B cell (primary cell): ENCODE data around the gene ST3GAL3. TPM values are rescaled to one million over a fixed set of nuclear protein-coding genes. Genes with fewer than 3 reads are reported as not detected.

Source experiments
- ATAC-seq: fragments of 200-7000 bp; cut with Tn5 transposase; one replicate; pipeline ENCODE4 v1.10.0; 2021; ENCODE audit warnings: low read depth, mild to moderate bottlenecking, moderate number of reproducible peaks, moderate library complexity
- CTCF ChIA-PET: fragments of 350-600 bp; sonication (Branson Sonifier 250); formaldehyde crosslinking; loops from one replicate; lab custom pipeline; 2021; ENCODE audit warnings: antibody characterized with exemption, inconsistent platforms; lab: Charles Lee
- POLR2A ChIA-PET: fragments of 350-600 bp; sonication (Branson Sonifier 250); formaldehyde crosslinking; loops from one replicate; lab custom pipeline; 2021; ENCODE audit warnings: antibody characterized with exemption; lab: Charles Lee
- DNase-seq: peaks from one replicate; pipeline ENCODE4 v3.0.0; 2013
- H2AFZ ChIP-seq: 2 replicates; pipeline ENCODE4 v1.6.1; 2012; ENCODE audit warnings: mild to moderate bottlenecking, low read depth, low read length; ENCODE audit not compliant: insufficient read depth, poor library complexity, severe bottlenecking
- H3K27ac ChIP-seq, 2 donors: 1 replicate in 1 of 2; 2 replicates in 1 of 2; pipeline ENCODE4 v1.5.1; 2012 to 2013; ENCODE audit warnings: low read length in 2 of 2, mild to moderate bottlenecking in 2 of 2, moderate library complexity in 1 of 2
- H3K27me3 ChIP-seq, 4 experiments: fragments of 200-600 bp in 1 of 4; sonication (generic) in 1 of 4; replicated peaks in 1 of 4; 1 replicate in 2 of 4; 2 replicates in 2 of 4; pipeline versions ENCODE4 v1.6.1 to v1.7.0; 2013 to 2016; ENCODE audit warnings: low read length in 3 of 4, mild to moderate bottlenecking in 2 of 4, mixed read lengths in 1 of 4, moderate library complexity in 1 of 4; ENCODE audit not compliant: insufficient read depth in 4 of 4, control insufficient read depth in 3 of 4; ENCODE audit errors: control extremely low read depth in 1 of 4
- H3K36me3 ChIP-seq, 2 experiments: replicated peaks in 1 of 2; 1 replicate in 1 of 2; 2 replicates in 1 of 2; pipeline versions ENCODE4 v1.6.1 to v1.7.1; 2013; ENCODE audit warnings: low read length in 1 of 2; ENCODE audit not compliant: insufficient read depth in 2 of 2, control insufficient read depth in 1 of 2; ENCODE audit errors: control extremely low read depth in 1 of 2, extremely low read depth in 1 of 2
- H3K4me1 ChIP-seq, 2 donors: fragments of 200-600 bp in 1 of 2; sonication (generic) in 1 of 2; 1 replicate in 1 of 2; 2 replicates in 1 of 2; pipeline versions ENCODE4 v1.5.1 to v1.6.1; 2013 to 2017; ENCODE audit warnings: low read length in 2 of 2; ENCODE audit not compliant: control insufficient read depth in 2 of 2, insufficient read depth in 2 of 2
- H3K4me2 ChIP-seq: replicated peaks from 2 replicates; pipeline ENCODE3; 2012; ENCODE audit warnings: mild to moderate bottlenecking, low read depth, low read length; ENCODE audit not compliant: poor library complexity, severe bottlenecking
- H3K4me3 ChIP-seq, 5 experiments: fragments of 200-600 bp in 1 of 5; sonication (generic) in 1 of 5; 1 replicate in 3 of 5; 2 replicates in 2 of 5; pipeline versions ENCODE4 v1.5.1 to v1.7.0; 2011 to 2016; ENCODE audit warnings: low read length in 4 of 5, mild to moderate bottlenecking in 4 of 5, low read depth in 2 of 5, control low read depth in 1 of 5, moderate library complexity in 1 of 5; ENCODE audit not compliant: insufficient read depth in 1 of 5; ENCODE audit errors: control extremely low read depth in 1 of 5, extremely low read depth in 1 of 5
- H3K79me2 ChIP-seq: fragments of 200-600 bp; sonication (generic); one replicate; pipeline ENCODE4 v1.6.0; 2016; ENCODE audit warnings: low read length; ENCODE audit not compliant: control insufficient read depth, insufficient read depth
- H3K9ac ChIP-seq: fragments of 200-600 bp; sonication (generic); 2 replicates; pipeline ENCODE4 v1.6.1; 2017; ENCODE audit warnings: mild to moderate bottlenecking, low read length, moderate library complexity
- H3K9me3 ChIP-seq, 3 donors: one replicate each; pipeline versions ENCODE4 v1.6.1 to v1.7.1; 2013; ENCODE audit warnings: low read length in 2 of 3; ENCODE audit not compliant: control insufficient read depth in 2 of 3, insufficient read depth in 1 of 3; ENCODE audit errors: control extremely low read depth in 1 of 3
- H4K20me1 ChIP-seq: 2 replicates; pipeline ENCODE4 v1.6.0; 2012; ENCODE audit warnings: mild to moderate bottlenecking, low read length; ENCODE audit not compliant: insufficient read depth, control insufficient read depth, poor library complexity, severe bottlenecking
- H3K27ac Mint-ChIP-seq: one replicate; pipeline ENCODE4 v1.8.0; 2021; ENCODE audit warnings: mixed read lengths
- H3K27me3 Mint-ChIP-seq: one replicate; pipeline ENCODE4 v1.8.0; 2021; ENCODE audit warnings: mixed read lengths
- H3K4me1 Mint-ChIP-seq: one replicate; pipeline ENCODE4 v1.8.0; 2021; ENCODE audit warnings: mixed read lengths
- H3K4me3 Mint-ChIP-seq: one replicate; pipeline ENCODE4 v1.8.0; 2021; ENCODE audit warnings: mixed read lengths
- H3K9me3 Mint-ChIP-seq: one replicate; pipeline ENCODE4 v1.8.0; 2022; ENCODE audit warnings: mixed read lengths; ENCODE audit not compliant: insufficient read depth
- EZH2 ChIP-seq: IDR thresholded peaks from 2 replicates; pipeline ENCODE4 v1.6.1; 2012; ENCODE audit warnings: borderline replicate concordance, low read depth, mild to moderate bottlenecking, moderate library complexity, low read length; ENCODE audit not compliant: insufficient read depth, poor library complexity, severe bottlenecking
- WGBS: methylation state at CpG from one replicate; pipeline ENCODE4 v1.1.5; 2013; ENCODE audit warnings: missing lambda C conversion rate; ENCODE audit not compliant: insufficient coverage; 5-methylcytosine and 5-hydroxymethylcytosine counted together
- intact Hi-C: fragments of 100-400 bp; cut with micrococcal nuclease; formaldehyde crosslinking; loops from one replicate; pipeline ENCODE4 v1.10.0; 2022
- polyA plus RNA-seq: library from polyadenylated mRNA; depleted of rRNA; stranded (reverse); fragments of >200 nt; gene quantifications from 2 replicates; pipeline ENCODE4 v1.2.3, GENCODE V29; 2012
- total RNA-seq, 2 donors: library from RNA; stranded (reverse); fragments of 120-200 nt in 1 of 2; gene quantifications; 1 replicate in 1 of 2; 2 replicates in 1 of 2; pipeline versions ENCODE4 v1.2.3 to v1.2.4, GENCODE V29; 2013 to 2022
- TF ChIP-seq, protein P1 (sequence below): fragments of 200-600 bp; IDR thresholded peaks from one replicate; pipeline ENCODE4 v1.8.0; 2022; ENCODE audit warnings: antibody characterized with exemption, mild to moderate bottlenecking

Gene ST3GAL3
- total and polyA plus RNA-seq, 2 donors (not counting 1 experiment from before 2014, with no cell fraction given): 16.8 to 31.4 TPM

DNA sequence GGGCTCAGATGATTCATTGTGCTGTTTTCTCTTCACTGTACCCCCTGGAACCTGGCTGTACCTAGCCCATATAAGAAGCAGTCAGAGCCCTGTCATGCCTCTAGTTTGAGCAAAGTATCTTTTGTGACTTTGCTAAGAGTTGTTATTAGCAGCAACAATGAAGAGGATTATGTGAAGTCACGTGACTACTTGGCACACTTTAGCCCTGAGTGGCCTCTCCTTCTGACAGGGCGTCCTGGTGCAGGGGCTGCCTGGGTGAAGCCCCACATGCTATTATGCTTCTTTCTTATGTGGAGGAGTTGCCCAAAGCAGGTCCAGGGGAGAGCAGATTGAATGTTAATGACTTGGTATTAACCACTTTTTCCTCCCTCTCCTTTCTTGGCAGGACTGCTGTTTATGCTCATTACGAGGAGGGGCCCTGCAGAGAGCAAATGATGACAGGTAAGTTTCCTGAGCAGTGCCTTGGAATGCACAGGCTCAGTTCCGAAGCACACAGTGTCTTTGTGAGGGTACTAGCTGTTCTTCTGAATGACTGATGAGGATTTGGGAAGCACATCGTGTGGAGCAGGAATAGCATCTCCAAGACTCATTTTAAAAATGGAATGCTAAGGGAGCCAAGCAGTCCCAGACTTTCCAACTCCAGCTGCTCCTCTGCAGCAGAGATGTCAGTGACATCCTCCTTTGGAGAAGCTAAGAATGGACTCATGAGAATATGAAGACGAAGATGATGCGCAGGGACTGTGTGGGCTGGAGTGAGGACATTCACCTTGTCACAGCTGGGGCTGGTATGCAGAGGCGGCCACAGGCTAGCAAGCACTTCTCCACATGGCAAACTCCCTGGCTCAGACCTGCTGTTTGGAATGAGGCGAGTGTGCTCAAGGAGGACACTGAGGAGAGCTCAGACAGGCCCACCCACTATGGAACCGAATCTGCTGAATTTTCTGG is 15.2 kb upstream of the ST3GAL3 start:
- Histone ChIP-seq H3K4me1 (no peaks in the 10 kb centered on the region), H3K9ac (no peak overlapping the region), H3K4me2 (no peak overlapping the region), H2AFZ (no peak overlapping the region), H3K27ac (no peak overlapping the region), H3K4me3 (no peak overlapping the region), H3K27me3 (no peaks in the 10 kb centered on the region), H3K9me3 (no peaks in the 10 kb centered on the region), H3K36me3 (peaks cover 4 to 98% of the 10 kb centered on the region in 2 experiments), H3K79me2 (no peaks in the 10 kb centered on the region), H4K20me1 (peaks cover 21% of the 10 kb centered on the region)
- intact Hi-C loops: no loop called here
- Mint-ChIP-seq H3K27ac (no peak overlapping the region), H3K27me3 (no peaks in the 10 kb centered on the region), H3K4me3 (no peak overlapping the region), H3K9me3 (no peaks in the 10 kb centered on the region), H3K4me1 (no peaks in the 10 kb centered on the region)
- no peak for ATAC-seq
- WGBS: 98% methylated on average over 9 of the region's 10 CpGs
- TF ChIP-seq EZH2: no peak
- TF ChIP-seq, protein P1, sequence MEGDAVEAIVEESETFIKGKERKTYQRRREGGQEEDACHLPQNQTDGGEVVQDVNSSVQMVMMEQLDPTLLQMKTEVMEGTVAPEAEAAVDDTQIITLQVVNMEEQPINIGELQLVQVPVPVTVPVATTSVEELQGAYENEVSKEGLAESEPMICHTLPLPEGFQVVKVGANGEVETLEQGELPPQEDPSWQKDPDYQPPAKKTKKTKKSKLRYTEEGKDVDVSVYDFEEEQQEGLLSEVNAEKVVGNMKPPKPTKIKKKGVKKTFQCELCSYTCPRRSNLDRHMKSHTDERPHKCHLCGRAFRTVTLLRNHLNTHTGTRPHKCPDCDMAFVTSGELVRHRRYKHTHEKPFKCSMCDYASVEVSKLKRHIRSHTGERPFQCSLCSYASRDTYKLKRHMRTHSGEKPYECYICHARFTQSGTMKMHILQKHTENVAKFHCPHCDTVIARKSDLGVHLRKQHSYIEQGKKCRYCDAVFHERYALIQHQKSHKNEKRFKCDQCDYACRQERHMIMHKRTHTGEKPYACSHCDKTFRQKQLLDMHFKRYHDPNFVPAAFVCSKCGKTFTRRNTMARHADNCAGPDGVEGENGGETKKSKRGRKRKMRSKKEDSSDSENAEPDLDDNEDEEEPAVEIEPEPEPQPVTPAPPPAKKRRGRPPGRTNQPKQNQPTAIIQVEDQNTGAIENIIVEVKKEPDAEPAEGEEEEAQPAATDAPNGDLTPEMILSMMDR: no peak
- DNase-seq: no peak
- CTCF ChIA-PET: no interaction called here
- POLR2A ChIA-PET: no interaction called here

DNA sequence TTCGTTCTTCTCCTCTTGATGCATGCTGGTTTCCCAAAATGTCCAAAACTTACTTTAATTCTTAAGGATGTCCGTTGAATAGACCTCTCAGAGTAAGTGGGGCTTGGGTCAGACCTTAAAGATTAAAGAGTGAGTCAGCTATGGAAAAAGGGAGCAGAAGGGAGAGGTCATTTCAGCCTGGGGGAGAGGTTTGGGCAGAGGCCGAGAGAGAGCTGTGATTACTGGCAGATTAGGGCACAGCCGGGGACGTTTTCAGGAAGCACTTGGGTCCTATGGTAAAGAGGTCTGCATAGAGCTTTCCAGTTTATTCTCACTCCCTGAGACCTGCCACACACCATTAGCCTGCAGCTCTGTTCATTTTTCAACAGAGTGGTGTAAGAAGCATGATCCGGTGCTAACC is 14.0 kb upstream of the ST3GAL3 start:
- Mint-ChIP-seq H3K27me3 (no peaks in the 10 kb centered on the region), H3K4me3 (no peak overlapping the region), H3K27ac (no peak overlapping the region), H3K4me1 (no peaks in the 10 kb centered on the region), H3K9me3 (no peaks in the 10 kb centered on the region)
- H3K4me1 ChIP-seq: no peaks in the 10 kb centered on the region
- H3K79me2 ChIP-seq: no peaks in the 10 kb centered on the region
- 100% methylated on average over 2 of the region's 6 CpGs for WGBS
- H4K20me1 ChIP-seq: peaks cover 16% of the 10 kb centered on the region
- POLR2A ChIA-PET: interaction anchor here (0.5 kb wide), 1 partner anchor 393 kb away, joined by 5 read pairs; the partner anchor contains the start of gene TIE1
- no peaks in the 10 kb centered on the region for H3K9me3 ChIP-seq
- TF ChIP-seq, protein P1: no peak
- no peak for TF ChIP-seq EZH2
- no peak overlapping the region for H3K27ac ChIP-seq
- H3K27me3 ChIP-seq: no peaks in the 10 kb centered on the region
- no peak overlapping the region for H3K9ac ChIP-seq
- no peak for ATAC-seq
- H2AFZ ChIP-seq: no peak overlapping the region
- DNase-seq: no peak
- intact Hi-C loops: no loop called here
- peaks cover 6 to 98% of the 10 kb centered on the region in 2 experiments for H3K36me3 ChIP-seq
- CTCF ChIA-PET: no interaction called here
- no peak overlapping the region for H3K4me3 ChIP-seq
- no peak overlapping the region for H3K4me2 ChIP-seq
